NCI-H524 treated with DMSO at 0.1 percent for 48 hours (cell line): Measurements from ENCODE around the gene C1QB.

ENCODE experiments used
- DNase-seq: peaks from one replicate; lab custom pipeline; 2025; lab: John Stamatoyannopoulos, UW

Gene C1QB

GRCh38 chr1:22652881-22653316, at the start of gene C1QB:
Gene C1QB (plus strand): TSS chr1:22653236. CDS start chr1:22659463, 6,227 bp downstream.
- DNase-seq: no peak

DNA sequence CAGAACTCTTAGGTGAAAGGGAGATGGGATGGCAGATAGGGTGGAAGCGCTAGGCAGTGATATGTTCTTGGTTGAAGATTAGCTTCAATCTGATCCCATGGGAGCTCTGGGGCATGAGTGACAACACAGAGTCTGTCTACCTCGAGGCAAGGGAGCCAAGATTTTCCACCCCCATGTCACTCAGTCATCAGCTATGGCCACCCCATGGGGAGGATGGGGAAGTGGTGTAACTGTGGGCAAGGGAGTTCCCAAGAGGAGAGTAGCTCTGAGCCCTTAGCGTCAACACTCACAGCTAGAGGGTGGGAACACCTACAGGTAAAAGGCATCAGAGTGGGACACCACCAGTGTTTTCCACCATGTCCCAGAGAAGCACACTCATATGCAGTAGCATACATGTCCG, 46.9 kb upstream of the C1QB start:
- DNase-seq: no peak

DNA sequence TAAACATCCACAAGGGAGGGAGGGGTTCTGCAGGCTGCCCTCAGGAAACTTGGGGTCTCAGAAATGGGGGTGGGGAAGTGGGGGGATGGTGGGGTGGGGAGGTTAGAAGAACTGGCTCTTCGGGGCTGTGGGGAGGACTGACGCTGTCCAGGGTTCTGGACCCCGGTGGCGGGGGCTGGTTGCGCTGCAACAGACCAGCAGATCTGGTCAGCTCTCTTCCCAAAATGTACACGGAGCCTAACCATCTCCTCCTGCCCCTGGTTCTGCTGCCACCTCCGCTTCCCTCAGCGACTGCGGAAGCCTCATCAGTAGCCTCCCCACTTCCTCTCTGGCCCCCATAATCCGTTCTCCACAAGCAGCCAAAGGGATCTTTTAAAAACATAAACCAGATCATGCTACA, 45.9 kb upstream of the C1QB start:
- no peak for DNase-seq

- DNase-seq: no peak
Observed at GRCh38 chr1:22608361-22608760, 44.7 kb upstream of the C1QB start.

DNA sequence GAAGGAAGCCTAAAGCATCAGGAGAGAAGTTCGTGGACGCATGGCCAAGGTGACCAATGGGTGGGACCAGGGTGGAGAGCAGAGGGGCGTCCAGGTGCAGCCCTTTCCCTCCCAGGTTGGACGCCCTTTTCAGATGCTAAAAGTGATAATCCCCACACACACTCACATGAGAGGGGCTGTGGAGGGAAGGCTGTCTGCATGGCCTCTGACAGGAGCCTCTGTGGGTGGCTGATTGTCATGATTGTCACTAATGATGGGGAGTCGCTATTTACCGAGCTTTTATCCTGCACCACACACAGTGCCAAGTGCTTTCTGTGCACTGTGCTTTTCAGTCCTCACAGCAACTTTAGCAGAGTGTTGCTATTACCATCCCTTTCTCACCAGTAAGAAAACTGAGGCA, 43.7 kb upstream of the C1QB start:
- DNase-seq: no peak

DNA sequence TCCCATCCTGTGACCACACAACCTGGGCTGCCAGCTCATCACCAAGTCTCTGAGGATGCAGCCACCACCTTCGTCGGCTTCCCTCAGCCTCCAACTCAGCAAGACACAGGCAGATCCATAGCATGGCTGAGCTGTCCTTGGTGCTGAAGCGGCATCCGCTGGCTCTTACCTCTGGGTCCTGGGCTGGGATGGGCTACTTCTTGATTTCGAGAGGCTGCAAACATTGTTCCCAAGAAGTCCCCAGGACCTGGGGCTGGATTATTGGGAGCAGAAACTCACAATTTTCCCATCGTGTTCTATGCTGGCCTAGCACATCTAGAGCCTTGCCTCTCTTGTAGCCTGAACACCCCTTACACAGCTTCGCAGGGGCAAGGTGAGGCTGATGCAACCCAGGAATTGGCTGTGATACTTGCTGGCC, 41.5 kb upstream of the C1QB start:
- DNase-seq: no peak

GRCh38 chr1:22612671-22613571, 40.1 kb upstream of the C1QB start:
- DNase-seq: peak; percentile 91

DNA sequence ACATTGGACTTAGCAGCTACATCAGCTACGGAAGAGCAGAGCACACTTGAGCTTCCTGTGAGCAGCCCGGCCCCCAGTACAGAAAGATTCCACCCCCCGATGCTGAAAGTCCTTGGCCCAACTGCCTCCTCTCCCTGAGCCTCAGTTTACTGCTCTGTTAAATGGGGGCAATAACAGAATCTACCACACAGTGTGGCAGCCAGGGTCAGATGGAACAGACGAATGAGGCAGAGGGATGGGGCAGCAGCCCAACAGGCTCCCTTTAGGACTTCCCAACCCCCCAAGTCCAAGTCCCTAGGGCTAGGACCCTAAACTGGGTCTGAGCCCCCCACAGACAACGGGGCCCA, 39.5 kb upstream of the C1QB start:
- DNase-seq: no peak

GRCh38 chr1:22613951-22614350, 39.1 kb upstream of the C1QB start:
- DNase-seq: peak; percentile 69

DNA sequence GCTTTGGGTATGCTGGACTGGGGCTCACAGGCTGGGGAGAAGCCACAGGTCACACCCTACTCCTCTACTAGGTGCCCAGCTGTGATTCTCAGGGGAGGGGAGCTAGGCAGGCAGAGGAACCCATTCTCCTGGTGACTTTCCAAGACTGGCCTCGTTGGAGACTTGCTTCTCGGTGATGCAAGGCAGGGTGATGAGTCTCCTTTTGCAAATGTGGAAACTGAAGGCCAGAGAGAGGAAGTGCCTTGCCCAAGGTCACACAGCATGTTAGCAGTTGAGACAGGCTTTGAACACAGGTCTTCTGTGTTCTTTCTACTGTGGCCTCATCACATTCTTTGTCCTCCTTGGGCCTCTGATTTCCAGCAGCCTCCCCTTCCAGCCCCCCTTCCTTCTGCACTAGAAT, 37.1 kb upstream of the C1QB start:
- DNase-seq: no peak

DNA sequence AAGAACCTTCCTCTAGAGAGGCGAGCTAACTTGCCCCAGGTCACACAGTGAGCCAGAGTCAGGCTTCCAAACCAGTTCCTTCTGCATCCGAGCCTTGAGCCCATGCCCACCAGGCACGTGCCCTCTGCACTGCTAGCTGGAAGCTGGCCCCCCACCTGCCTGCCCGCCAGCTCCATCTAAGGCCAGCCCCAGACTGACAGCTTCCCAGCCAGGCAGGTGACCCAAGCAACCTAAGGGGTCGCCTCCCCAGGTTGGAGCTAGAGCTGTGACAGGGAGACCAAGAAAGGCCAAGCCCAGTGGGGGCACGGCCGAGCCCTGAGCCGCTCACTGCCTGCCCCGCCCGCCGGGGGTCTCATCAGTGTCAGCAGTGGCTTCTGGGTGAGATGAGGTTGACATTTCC, 36.5 kb upstream of the C1QB start:
- no peak for DNase-seq

GRCh38 chr1:22618056-22618455, 35.0 kb upstream of the C1QB start:
- no peak for DNase-seq

GRCh38 chr1:22619252-22619651, 33.8 kb upstream of the C1QB start:
- no peak for DNase-seq

DNA sequence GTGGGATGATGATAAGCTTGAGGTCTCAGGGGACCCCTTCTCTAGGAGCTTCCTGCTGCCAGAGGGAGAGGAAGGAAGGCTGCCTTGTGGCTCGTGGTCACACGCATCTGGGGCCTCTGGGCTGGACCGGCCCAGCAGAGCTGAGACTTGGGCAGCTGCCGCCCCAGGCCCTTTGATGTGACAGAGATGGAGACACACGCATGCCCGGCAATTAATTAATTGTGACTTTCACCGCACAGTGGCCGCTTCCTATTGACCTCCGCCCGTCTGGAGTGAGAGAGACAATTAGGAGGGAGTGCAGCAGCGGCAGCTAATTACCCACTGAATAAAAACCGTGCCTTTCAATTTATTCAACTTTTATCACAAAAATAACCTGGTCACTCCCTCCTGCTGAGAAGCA, 33.2 kb upstream of the C1QB start:
- DNase-seq: no peak

DNA sequence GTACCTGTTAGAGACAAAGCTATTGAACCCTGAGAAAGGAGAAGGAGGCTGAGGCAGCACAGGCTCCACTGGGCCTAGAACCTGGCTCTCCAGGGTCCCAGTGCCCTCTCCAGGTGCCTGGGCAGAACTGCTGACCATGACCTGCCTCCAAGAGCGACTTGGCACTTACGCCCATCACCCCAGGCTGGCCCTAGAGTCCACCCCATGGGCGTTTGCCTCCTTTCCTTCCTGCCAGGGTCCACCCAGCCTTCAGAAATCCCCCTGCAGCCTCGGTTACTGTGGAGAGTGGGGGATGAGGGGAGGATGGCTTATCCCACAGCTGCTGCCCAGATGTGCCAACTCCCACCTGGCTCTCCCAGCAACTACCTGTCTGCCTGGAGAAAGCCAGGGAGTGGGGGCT, 31.3 kb upstream of the C1QB start:
- DNase-seq: no peak

- DNase-seq: no peak
Observed at GRCh38 chr1:22625262-22625925, 27.6 kb upstream of the C1QB start.

- DNase-seq: no peak
Observed at GRCh38 chr1:22626237-22627157, 26.5 kb upstream of the C1QB start.

DNA sequence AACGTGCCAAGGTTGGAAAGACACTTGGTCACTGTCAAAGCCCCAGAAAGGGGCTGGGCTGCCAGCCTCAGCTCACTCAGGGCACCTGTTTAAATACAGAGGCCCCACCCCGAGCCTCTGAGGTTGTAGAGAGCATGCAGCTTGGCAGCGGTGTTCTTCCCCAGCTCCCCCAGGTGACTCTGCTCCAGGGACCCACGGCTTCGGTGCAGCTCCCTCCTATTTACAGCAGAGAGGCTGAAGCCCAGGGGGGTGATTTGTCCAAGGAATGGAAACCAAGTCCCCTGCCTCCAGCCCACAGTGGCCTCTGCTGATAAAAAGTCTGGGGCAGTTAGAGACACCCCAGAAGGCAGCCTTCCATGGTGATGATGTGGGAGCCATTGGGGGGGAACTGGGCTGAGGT, 25.7 kb upstream of the C1QB start:
- DNase-seq: no peak

DNA sequence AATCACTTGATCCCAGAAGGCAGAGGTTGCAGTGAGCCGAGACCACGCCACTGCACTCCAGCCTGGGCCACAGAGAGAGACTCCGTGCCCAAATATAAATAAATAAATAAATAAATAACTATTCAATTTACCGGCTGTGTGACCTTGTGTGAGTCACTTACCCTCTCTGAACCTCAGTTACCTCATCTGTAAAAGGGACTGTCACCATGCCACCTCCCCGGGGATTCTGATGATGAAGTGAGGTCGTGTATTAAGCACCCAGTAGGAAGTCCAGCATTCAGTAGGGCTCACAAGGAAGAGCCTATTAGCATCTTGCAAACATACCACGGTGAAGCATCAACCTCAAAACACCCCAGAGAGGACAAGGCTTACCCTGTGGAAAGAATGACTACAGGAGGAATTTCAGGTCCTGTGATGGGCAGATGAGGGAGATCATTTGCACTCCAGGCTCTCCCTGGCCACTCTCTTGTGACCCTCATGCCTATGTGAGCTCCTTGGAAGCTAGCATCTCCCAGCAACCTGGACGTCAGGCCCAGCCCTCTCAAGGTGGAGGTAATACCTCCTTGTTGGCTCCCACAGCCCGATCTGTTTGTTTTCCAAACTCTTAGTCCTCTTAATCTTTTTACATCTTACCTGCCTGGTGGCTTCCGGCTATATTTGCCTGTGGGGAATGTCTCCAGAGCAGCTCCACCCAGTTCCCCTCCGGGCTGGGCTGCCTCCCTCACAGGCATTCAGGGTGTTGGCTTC, 24.2 kb upstream of the C1QB start:
- no peak for DNase-seq

DNA sequence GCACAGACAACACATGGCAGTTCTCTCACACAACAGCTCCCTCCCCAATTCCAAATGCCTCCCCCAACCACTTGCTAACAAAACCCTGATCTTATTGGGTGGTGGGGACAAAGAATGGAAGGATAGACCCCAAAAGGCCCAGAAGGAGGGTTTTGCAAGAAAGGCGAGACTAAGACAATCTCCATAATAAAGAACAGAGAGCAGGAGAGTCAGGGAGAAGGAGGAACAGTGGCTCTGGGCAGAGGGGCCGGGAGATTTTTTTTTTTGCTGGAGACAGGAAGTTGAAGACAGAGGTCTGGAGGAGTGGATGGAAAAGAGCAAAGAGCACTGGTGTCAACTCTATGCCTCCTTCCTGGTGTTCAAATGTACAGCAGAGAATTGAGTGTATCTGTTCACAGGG, 23.1 kb upstream of the C1QB start:
- no peak for DNase-seq

DNA sequence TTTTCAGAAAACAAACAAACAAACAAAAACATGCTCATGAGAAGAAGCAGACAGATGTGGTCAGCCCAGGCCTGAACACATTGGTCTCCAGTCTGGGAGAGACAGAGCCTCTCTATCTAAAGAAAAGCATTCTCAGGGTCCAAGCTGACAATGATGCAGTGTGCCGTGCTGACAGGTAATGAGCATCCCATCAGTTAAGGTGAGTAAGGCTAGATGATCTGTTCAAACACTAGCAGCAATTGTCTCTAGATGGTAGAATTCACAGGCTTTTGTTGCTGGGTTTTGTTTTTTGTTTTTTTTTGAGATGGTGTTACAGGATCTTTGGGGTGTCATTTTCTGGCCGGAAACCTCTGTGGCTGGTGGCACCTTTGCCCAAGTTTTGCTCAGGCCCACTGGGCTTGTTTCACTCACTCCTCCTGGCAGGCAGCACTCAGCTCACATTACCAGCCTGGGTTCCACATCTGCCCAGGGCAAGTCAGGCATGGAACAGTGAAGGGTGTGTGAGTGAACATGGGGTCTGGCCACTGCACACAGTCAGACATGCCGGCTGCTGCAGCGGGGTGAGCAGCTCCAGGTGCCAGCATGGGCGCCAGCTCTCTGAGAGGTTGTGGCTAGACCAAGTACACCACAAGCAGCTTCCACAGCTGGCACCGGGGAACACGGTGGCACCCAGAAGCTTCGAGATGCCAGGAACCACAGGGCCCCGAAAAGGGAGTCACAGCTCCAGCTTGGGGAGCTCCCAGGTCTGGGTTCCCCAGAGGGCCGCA, 19.2 kb upstream of the C1QB start:
- no peak for DNase-seq
